Measurements from ENCODE around the gene CAB39L.

Gene CAB39L

DNA sequence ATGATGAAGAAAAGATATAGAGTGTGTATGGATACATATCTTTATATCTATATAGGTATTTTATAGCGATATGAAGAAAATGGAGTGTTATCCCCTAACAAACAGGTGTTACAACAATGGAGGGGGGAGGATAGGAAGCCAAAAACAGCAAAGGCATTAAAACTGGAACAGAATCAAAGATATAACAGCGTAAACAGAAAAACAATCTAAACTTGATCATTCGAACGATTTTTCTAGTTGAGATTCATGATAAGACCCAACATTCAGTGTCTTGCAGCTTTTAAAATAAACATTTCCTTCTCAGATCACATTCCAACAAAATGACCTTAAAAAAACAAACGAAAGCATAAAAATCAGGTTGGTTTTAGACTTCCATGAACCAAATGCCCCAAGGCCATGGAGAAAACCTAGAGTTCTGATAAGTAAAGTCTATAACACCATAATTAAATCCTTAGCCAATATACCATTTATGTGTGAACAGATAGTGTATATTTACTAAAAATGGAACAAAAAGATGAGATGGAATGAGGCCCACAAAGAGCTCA, 55.7 kb downstream of the CAB39L start:
- Histone ChIP-seq H3K27me3 (ENCODE audit: control insufficient read depth, insufficient read depth, low read length) (no peaks in the 10 kb centered on the region), H3K4me3 (ENCODE audit: low read depth, low read length) (no peak overlapping the region), H3K27ac (no peak overlapping the region)

GRCh38 chr13:49386664-49387063, 57.2 kb downstream of the CAB39L start:
- Histone ChIP-seq H3K4me2 (ENCODE audit: low read length) (no peak overlapping the region), H3K4me1 (no peaks in the 10 kb centered on the region), H3K9me3 (ENCODE audit: control insufficient read depth, low read length) (no peaks in the 10 kb centered on the region), H3K79me2 (no peaks in the 10 kb centered on the region), H3K27me3 (ENCODE audit: control insufficient read depth, insufficient read depth, low read length) (no peaks in the 10 kb centered on the region), H3K4me3 (ENCODE audit: low read depth, low read length) (no peak overlapping the region), H2AFZ (no peak overlapping the region), H3K27ac (no peak overlapping the region), H3K36me3 (ENCODE audit: control insufficient read depth, insufficient read depth, low read length) (no peaks in the 10 kb centered on the region), H3K9ac (no peak overlapping the region)
- TF ChIP-seq CTCF (IDR thresholded peaks at IDR 0.05), result no peak

More for the DNA sequence above, 55.7 kb downstream of the CAB39L start:
- no peaks in the 10 kb centered on the region for H3K79me2 ChIP-seq
- no peaks in the 10 kb centered on the region for H3K4me1 ChIP-seq
- TF ChIP-seq CTCF (IDR thresholded peaks at IDR 0.05), result no peak
- H3K9me3 ChIP-seq (ENCODE audit: control insufficient read depth, low read length), result no peaks in the 10 kb centered on the region
- no peak overlapping the region for H2AFZ ChIP-seq
- H3K9ac ChIP-seq, result no peak overlapping the region
- no peak overlapping the region for H3K4me2 ChIP-seq (ENCODE audit: low read length)
- H3K36me3 ChIP-seq (ENCODE audit: control insufficient read depth, insufficient read depth, low read length), result no peaks in the 10 kb centered on the region

- Histone ChIP-seq H3K79me2 (no peaks in the 10 kb centered on the region), H3K27me3 (ENCODE audit: control insufficient read depth, insufficient read depth, low read length) (no peaks in the 10 kb centered on the region), H3K4me2 (ENCODE audit: low read length) (no peak overlapping the region), H3K9me3 (ENCODE audit: control insufficient read depth, low read length) (no peaks in the 10 kb centered on the region), H2AFZ (no peak overlapping the region), H3K9ac (no peak overlapping the region), H3K4me3 (ENCODE audit: low read depth, low read length) (no peak overlapping the region), H3K36me3 (ENCODE audit: control insufficient read depth, insufficient read depth, low read length) (no peaks in the 10 kb centered on the region), H3K4me1 (no peaks in the 10 kb centered on the region), H3K27ac (no peak overlapping the region)
- TF ChIP-seq CTCF (IDR thresholded peaks at IDR 0.05), result no peak
Measured at GRCh38 chr13:49376121-49376520, 67.7 kb downstream of the CAB39L start.

DNA sequence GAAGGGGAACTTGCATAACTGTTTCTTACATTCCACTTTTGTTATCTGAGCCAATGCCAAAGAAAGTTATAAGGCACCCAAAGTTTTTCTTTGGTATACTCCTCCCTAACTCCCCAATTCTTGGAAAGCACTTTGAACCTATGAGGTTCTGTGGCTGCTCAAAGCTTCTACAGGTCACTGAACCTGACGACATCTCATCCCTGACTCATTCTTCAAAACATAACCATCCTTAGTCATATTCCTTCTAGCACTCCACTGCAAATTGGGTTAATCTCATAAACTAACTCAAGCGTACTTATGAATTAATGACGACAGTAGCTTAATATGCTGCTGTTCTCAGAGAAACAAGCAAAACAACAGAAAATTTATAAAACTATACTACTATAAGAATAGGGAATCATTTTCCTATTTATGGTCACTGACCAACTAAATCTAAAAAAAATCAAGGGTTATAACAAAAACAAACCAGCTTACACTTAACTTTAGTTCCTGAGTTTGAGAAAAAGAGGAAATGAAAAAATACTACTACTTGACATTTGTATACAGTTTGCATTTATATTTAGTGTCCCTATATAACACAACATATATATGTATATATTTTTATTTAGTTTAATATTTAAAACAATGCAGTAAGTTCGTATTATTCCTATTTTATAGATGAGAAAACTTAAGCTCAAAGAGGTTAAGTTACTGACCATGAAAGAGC, 69.1 kb downstream of the CAB39L start:
- Histone ChIP-seq H3K4me1 (no peaks in the 10 kb centered on the region), H3K9ac (no peak overlapping the region), H3K9me3 (ENCODE audit: control insufficient read depth, low read length) (no peaks in the 10 kb centered on the region), H3K79me2 (no peaks in the 10 kb centered on the region), H3K36me3 (ENCODE audit: control insufficient read depth, insufficient read depth, low read length) (no peaks in the 10 kb centered on the region), H3K4me3 (ENCODE audit: low read depth, low read length) (no peak overlapping the region), H3K27ac (no peak overlapping the region), H3K27me3 (ENCODE audit: control insufficient read depth, insufficient read depth, low read length) (no peaks in the 10 kb centered on the region), H3K4me2 (ENCODE audit: low read length) (no peak overlapping the region), H2AFZ (no peak overlapping the region)
- no peak for TF ChIP-seq CTCF (IDR thresholded peaks at IDR 0.05)

GRCh38 chr13:49373716-49374115, 70.1 kb downstream of the CAB39L start:
- Histone ChIP-seq H3K9ac (no peak overlapping the region), H3K27ac (no peak overlapping the region), H3K4me2 (ENCODE audit: low read length) (no peak overlapping the region), H3K79me2 (no peaks in the 10 kb centered on the region), H3K9me3 (ENCODE audit: control insufficient read depth, low read length) (no peaks in the 10 kb centered on the region), H3K4me1 (no peaks in the 10 kb centered on the region), H3K36me3 (ENCODE audit: control insufficient read depth, insufficient read depth, low read length) (no peaks in the 10 kb centered on the region), H2AFZ (no peak overlapping the region), H3K27me3 (ENCODE audit: control insufficient read depth, insufficient read depth, low read length) (no peaks in the 10 kb centered on the region), H3K4me3 (ENCODE audit: low read depth, low read length) (no peak overlapping the region)
- TF ChIP-seq CTCF (IDR thresholded peaks at IDR 0.05), result no peak
